ENCODE measurements around the gene THG1L.

The THG1L gene

DNA sequence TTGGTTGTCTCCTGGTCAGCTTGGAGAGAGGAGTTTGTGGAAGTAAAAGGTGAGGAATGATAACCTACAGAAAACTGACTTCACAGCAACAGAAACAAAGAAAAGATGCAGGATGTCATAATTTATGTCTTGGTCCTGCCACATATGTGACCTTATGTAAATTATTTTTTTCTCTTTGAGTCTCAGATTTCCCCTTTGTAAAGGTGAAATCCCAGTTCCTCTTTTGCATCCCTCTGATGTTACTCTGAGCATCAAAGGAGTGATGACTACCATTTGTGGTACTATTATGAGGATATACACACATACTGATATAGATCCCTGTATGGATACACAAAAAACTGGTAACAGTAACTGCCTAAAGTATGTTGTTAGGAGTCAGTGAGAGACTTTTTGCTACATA, 1.4 kb upstream of the THG1L start:
- DNase-seq, result no peak

DNA sequence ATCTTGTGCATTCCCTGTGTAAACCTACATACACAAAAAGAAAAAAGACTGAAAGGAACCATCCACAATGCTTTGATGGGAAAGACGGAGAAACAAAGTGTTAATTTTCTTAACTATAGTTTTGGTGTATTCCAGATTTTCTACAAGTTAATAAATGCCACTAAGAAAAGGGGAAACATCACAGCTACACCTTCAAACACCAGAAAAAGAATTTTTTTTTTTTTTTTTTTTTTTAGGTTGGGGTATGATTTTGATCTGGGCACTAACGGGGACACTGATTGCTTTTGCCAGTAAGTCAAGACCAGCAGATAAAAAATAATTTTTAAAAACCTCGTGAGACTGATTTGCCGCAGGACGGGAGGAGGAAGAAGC, 334 bp upstream of the THG1L start:
- no peak for DNase-seq

DNA sequence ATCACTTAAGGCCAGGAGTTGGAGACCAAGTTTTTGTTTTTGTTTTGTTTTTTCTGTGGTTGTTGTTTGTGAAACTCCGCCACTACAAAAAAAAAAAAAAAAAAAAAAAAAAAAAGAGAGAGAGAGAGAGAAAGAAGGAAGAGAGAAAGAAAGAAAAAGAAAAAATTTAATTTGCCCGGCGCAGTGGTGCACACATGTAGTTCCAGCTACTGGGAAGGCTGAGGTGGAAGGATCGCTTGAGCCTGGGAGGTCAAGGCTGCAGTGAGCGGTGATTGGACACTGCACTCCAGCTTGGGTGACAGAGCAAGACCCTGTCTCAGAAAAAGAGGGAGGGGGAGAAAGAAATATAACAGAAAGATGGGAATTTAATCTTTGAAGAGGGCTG, 902 bp downstream of the THG1L start:
- no peak for DNase-seq

DNA sequence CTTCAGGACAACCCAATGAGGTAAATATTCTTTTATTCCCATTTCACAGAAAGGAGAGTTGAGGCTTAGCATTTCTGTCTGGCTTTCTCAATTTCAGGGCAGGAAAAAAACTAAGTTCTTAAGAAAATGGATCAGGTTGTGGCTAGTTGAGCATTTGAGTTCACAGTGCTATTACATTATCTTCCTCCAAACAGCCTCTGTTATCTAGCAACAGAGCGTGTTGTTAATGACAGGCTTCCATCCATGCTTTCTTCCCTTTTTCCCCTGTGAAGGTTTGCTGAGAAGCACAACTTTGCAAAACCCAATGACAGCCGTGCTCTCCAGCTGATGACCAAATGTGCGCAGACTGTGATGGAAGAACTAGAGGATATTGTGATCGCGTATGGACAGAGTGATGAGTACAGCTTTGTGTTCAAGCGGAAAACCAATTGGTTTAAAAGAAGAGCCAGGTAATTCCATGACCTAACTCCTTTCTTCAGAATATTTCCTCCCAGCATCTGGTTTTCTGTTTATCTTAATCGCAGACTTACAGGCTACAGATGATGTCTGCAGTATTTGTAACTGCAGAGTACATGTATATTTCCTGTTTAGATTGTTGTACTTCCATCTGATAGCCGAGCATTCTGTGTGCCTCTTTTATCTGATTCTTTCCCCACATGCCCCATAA, 1.5 kb downstream of the THG1L start:
- DNase-seq, result no peak

DNA sequence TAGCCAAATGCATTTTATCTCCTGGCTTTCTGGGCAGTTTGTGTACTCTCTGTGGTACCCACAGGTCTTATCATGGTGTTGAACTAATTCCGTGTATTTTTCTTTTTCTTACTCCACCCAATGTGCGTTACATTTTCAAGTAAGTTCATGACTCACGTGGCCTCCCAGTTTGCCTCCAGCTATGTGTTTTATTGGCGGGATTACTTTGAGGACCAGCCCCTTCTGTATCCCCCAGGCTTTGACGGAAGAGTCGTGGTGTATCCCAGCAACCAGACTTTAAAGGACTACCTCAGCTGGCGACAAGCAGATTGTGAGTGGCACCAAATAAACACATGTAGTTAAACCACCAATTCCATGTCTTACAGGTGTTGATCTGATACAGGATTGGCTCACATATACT, 3.2 kb downstream of the THG1L start:
- no peak for DNase-seq

DNA sequence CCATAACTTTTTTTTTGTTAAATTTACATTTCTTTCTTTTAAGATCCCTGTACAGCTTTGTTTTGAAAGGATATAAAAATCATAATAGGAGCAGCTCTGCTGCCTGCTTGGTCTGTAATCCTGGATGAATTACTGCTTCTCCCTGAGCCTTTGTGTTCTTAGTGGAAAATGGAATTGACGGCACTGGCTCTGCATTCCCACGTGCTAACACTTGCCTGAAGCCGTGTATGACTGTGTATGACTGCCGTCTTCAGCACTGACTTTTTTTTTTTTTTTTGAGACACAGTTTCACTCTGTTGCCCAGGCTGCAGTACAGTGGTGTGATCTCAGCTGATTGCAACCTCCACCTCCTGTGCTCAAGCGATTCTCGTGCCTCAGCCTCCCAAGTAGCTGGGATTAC, 4.8 kb downstream of the THG1L start:
- no peak for DNase-seq

DNA sequence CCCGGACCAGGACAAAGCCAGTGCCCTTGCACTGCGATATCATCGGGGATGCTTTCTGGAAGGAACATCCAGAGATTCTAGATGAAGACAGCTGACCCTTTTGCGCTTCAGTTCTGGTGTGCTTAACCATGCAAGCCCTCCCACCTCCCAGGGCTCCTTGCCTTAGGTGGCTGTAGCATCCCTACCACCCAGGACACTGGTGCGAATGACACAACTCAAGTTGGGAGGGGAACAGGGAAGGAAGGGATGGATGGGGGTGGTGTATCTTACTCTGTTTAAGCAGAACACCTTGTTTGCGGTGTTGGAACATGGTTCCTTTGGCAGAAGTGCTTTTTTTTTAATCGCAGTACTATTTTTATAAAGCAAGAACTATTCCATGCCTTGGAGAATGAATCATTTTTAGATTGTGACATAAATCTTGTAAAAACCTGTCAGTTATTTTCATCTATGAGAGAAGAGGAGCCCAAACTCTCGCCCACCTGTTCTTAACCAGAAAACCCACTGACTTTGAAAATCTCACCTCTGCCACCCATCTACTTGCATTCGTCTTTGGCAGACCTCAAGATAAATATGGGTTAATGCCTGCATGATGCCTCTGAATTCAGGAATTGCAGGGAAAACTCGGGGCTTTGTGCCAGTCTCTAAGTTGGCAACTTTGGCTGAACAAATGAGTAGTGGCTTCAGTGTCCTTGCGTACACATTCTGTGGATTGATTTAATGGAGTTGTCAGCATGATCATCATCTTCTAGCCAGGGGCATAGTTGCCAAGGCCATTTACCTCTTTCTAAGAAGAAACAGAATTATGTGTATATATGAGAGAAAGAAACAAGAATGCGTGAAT, 8.4 kb downstream of the THG1L start:
- DNase-seq, result no peak

DNA sequence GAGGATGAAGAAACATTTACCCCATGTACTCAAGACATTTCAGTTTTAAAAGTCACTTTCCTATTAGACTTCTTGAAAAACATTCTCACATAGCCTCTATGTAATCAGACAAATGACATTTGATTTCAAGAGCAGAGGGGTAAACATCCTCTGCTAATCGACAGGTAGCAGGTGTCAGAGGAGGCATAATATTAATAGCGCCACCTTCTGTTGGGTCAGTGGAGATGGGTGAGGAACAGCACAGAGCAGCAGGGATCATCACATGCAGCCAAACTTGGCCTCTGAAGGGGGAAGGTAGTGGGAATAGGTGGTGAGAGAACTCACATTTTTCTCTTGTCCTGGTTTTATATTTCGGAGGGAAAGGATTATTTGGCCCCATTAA, 9.0 kb downstream of the THG1L start:
- no peak for DNase-seq

DNA sequence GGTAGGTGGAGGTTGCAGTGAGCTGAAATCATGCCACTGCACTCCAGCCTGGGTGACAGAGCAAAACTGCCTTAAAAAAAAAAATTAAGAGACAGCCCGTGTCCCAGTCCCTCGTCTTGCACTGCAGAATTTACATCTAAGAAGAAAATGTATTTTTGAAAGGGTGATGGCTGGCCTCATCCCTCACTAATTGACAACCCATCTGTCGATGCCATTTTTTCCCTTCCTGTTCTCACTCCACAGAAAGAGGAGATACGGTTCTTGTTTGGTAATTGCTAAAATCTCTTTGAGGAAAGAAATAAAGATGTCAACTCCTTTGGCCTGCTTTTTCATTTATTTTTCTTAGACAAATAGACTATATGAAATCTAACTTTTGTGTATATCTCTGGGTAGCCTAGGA, 9.9 kb downstream of the THG1L start:
- no peak for DNase-seq

DNA sequence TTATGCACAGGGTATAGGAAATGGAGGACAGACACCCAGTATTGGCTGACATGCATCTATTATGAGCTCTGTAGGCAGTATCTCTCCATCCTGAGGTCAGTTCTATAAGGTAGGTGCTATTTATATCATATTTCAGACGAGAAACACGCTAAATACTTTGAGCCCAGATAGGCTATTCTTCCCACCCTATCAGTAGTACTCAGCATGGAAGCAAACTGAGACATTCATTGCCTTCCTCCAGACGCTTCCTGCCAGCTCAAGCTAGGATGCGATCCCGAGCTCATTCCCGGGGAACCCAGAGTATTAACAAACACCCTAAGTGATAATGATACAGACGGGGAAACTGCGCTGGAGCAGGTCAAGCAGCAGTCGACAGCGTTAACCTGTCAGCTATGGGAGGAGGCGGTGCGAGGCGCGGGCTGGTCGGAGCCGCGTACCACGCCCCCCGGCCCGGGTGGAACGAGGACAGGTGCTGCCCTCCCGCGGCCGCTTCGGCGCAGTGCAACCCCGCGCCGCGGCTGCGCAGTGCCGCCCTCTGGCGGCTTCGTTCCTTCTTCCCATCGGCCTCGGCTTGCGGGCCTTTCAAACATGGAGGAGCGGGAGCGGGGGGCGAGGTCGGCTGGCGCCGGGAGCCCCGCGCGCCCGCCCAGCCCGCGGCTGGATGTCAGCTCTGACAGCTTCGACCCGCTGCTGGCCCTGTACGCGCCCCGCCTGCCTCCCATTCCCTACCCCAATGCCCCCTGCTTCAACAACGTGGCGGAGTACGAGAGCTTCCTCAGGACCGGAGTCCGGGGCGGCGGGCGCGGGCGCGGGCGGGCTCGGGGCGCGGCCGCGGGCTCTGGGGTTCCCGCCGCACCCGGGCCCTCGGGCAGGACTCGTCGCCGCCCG, 12.2 kb downstream of the THG1L start, which contains the start of gene LSM11:
LSM11 (plus strand) TSS at position 550 of the 888 bp plus-strand sequence; CDS start at position 589, 39 bp downstream.
- peak; percentile 69 for DNase-seq

DNA sequence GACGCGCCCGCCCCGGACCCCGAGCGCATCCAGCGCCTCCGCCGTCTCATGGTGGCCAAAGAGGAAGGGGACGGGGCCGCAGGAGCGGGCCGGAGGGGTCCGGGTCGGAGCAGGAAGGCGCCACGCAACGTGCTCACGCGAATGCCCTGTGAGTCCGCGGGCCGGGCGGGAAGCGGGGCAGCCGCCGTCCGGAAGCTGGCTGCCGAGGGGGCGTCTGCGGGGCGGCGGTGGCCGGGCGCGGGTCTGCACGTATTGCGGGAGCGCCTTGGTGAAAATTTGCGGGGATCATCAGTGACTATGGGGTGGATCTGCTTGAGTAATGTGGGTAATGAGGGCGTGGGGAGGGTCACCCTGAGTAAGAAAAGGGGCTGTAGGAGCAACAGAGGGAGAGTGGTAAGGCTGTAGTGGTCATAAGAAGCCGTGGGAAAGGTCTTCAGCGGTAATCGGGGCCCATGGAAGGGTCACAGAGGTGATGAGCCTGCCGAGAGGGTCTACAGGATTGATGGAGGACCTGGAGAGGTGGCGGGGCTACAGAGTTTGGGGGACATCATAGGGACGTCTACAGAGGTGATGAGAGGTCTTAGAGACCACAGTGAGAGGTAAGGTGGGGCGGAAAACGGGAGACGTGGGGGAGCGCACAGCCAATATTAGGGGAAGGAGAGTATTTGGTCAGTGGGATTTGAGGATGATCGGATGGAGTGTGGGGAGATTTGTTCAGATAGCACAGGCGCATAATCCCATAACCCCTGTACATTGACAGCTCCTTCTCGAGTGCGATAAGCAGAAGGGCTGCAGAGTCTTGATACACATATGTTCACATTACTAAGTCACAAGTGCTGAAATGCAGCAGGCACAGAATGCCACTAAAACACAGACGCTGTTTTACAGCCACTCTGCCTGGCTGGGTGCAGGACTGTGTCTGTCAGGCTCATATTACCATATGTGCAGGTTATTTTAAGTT, 13.1 kb downstream of the THG1L start:
- DNase-seq, result no peak

DNA sequence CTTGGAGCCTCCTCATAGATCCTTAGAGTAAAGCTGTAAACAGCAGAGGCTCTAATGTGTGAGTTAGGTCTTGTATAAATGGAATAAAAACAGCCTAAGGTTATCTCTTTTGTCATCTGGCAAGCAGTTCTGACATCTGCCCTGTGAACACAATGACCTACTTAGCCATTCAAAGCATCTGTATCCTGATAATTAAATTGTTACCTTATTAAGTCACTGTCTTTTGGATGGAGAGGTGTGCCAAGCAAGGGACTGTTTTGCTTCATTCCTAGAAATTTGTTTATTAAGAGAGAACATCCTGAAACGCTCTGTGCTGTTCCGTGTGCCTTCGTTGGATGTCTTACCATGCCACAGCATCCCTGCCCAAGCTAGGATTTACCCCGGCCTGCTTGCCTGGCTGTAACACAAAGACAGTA, 13.8 kb downstream of the THG1L start:
- DNase-seq, result no peak

DNA sequence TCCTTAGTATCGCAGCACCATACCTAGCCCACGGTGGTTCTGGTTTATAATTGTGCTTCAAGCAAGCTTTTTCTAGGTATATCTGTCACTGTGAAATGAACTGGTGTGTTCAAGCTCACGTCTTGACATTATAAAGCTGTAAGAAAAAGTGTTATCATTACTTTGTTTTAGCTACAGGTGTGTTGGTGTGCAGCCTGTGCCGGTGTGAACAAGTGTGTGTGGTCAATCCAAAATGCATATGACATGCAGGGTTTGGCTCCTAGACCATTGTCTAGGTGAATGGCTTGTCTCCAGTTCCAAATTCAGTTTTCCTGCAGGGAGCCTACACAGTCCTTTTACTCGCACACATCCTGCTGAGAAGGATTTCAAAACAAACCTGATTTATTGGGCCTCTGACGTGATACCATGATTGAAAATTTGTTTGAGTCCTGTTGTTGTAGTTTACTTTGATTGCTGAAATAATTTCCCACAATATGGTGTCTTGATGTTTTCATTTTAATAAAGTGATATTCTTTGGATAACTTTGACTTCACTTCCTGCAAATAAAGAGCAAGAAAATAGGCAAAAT, 16.0 kb downstream of the THG1L start:
- DNase-seq, result no peak

DNA sequence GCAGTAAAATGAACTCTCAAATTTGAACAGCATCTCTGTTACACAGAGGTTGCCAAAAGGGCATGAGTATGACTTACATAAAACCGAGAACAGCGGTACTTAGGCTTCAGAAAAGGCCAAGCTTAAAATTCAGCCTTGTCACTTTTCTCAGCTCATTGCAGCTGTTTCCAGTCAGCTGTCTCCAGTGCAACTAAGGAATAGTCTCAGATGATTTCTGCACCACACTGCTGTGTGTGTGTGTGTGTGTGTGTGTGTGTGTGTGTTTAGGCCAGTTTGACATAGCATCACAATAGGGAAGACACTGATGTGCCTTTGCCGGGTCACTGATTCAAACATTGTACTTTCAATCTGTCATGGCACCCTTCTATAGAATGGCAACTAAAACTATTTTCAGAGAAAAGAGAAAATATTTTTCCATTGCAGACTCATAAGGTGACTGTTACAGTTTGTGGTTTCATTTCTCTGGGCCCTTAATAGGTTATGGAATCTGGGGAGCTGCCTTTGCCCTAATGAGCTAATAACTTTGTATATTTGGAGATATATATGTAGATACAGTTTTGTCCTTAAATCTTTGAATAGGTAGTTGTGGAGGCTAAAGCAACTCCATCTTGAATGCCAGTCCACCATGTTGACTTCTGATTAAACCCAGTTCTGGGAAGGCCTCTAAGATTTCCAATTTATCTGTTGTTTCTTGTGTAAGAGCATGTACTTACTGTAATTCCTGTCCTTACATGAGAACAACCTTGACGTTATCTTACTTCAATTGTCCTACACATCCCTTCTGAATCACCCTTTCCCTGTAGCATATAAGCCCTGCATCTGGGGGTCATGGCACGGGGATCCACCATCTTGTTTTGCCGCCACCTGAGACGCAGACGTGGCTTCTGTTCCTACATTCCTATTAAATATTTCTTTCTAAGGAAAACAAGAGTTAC, 16.8 kb downstream of the THG1L start:
- DNase-seq, result no peak

DNA sequence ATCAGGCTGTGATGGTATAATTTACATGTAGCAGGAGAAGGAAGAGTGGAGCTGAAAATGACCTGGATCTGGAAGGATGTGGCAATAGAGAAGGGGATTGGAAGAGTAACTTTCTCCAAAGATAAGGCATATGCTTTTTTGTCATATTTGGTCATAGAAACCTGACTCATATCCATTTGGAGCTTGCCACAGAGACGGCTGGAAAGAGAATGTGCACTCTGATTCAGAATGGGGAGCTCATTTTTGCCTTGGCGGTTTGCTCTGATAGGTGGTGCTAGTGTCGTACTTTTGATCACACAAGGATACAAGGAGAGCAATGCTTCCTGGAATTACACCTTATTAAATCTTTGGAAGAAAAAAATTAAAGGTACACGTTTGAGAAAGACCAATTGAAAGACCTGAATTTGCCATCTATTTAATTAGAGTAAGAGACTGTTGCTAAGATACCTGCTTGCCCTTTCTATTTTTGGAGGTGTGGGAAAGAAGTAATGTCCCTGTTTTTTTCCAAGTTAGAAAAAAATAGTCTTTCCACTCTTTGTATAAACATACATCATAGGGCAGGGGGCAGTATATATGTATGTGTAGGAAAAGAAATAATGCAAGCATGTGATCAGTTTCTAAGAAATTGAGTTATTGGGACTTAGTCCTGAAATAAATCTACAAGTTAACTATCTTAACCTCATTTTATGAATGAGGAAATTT, 17.7 kb downstream of the THG1L start:
- no peak for DNase-seq

DNA sequence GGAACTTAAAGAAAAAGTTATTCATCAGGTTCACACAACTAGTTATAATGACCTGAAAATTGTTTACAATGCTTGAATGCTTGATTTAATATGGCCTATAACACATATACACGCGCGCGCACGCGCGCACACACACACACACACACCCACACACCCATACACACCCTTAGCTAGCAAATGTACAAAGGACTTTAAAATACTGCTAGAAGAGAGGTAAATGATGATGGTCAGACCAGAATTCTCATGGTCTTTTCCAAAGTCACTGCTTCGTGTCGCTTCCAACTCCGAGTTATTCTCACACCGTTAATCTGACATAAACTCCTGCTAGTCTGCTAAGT, 18.2 kb downstream of the THG1L start:
- no peak for DNase-seq

DNA sequence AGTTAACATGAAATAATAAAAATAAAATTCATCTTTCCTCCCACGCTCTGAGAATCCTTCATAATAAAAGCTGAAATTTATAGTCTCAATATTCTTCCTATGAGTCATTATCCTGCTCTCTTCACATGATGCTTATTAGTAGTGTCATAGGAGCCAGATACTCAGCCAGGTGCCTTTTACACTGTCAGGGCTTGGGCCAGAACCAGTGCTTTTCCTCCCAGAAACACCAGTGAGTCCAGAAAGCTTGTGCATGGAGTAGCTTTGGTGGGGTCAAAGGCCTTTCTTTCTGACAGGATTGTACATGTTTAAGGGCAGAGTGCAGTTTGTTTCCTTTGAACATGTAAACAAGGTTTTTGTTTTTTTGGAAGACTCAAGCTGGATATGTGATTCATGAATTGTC, 19.1 kb downstream of the THG1L start:
- no peak for DNase-seq

DNA sequence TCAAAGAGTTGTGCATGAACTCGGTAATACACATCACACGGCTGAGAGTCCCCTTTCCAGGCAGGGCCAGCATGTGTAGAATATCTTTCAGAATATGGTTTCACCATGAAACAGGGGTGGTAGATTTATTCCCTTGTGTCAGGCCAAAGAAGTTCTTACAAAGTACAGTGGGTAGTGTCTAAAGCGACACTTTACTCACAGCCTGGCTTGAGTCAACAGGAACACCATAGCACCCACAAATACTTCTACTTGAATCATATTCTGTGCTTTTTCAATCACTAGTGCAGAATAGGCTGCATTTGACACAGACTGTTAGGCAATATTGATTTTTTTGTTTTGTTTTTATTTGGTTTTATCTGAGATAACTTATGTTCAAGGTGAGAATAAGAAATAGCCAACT, 24.9 kb downstream of the THG1L start:
- DNase-seq, result no peak

DNA sequence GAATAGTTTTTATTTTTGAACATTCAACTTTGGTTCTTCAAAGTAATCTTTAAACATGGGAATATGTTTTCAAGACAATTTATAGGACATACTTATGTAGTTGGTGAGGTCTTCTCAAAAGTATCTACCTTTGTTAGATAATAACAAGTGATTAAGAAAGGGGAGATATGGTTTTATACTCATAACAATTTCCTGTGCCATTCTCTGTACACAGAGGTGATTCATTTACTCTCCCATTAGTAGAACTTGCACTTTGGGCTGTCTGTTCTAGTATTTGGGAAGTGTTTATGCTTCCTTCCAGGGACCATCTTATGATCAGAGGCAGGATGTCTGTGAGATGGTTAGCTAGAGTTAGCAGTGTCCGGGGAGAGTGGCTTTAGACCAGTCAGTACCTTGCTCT, 27.5 kb downstream of the THG1L start:
- DNase-seq, result no peak

All from NCI-H2081 treated with DMSO at 0.1 percent for 48 hours (cell line).